LNCaP clone FGC (cell line): ENCODE measurements around the gene PTPRM.

Source experiments
- DNase-seq: peaks from one replicate; pipeline ENCODE4 v3.0.0-alpha.2; 2011; ENCODE audit warnings: low read depth
- H3K4me3 ChIP-seq: 2 replicates; pipeline ENCODE4 v1.5.1; 2011; ENCODE audit warnings: mild to moderate bottlenecking, low read depth, low read length, control low read depth
- CTCF ChIP-seq: IDR thresholded peaks from 2 replicates; pipeline ENCODE4 v1.5.1; 2012; ENCODE audit warnings: mild to moderate bottlenecking; ENCODE audit not compliant: control insufficient read depth, insufficient read depth; ENCODE audit errors: extremely low read depth

The PTPRM gene

GRCh38 chr18:8279346-8279745 is 712.2 kb downstream of the PTPRM start:
- TF ChIP-seq CTCF = no peak
- no peak overlapping the region for H3K4me3 ChIP-seq
- DNase-seq = no peak

GRCh38 chr18:8279781-8280330 is 712.7 kb downstream of the PTPRM start:
- TF ChIP-seq CTCF = no peak
- no peak for DNase-seq
- no peak overlapping the region for H3K4me3 ChIP-seq

- no peak for DNase-seq
- no peak for TF ChIP-seq CTCF
- no peak overlapping the region for H3K4me3 ChIP-seq
Observed at GRCh38 chr18:8283891-8284585, 716.9 kb downstream of the PTPRM start.

GRCh38 chr18:8286303-8286702 is 719.2 kb downstream of the PTPRM start:
- no peak for TF ChIP-seq CTCF
- DNase-seq = no peak

GRCh38 chr18:8287196-8287885 is 720.2 kb downstream of the PTPRM start:
- H3K4me3 ChIP-seq = no peak overlapping the region
- TF ChIP-seq CTCF = no peak
- no peak for DNase-seq

More at GRCh38 chr18:8286303-8286702, 719.2 kb downstream of the PTPRM start:
- H3K4me3 ChIP-seq = no peak overlapping the region

- TF ChIP-seq CTCF = no peak
- no peak overlapping the region for H3K4me3 ChIP-seq
- no peak for DNase-seq
Observed at GRCh38 chr18:8288472-8289195, 721.5 kb downstream of the PTPRM start.
